Measurements from ENCODE around the gene BACH1.

BACH1 gene

DNA sequence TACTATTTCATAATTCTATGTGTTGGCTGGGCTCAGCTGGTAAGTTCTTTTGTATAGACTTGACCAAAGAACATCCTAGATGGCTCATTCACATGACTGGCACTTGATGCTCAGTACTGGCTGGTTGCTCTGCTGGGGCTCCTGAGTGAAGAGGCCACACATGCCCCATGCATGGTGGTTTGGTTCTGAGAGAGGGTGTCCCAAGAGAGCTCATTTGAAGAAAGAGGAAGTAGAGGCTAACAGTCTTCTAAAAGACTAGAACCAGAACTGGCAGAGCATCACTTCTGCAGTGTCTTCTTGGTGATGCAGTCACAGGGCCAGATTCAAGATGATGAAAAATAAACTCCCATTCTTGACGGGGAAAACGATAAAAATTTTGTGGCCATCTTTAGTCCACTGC lies 5.2 kb upstream of the BACH1 start:
- no peak for DNase-seq (ENCODE audit: low spot score)

GRCh38 chr21:29295066-29295650 lies 3.6 kb upstream of the BACH1 start:
- peak; percentile 61 for DNase-seq (ENCODE audit: low spot score)

DNA sequence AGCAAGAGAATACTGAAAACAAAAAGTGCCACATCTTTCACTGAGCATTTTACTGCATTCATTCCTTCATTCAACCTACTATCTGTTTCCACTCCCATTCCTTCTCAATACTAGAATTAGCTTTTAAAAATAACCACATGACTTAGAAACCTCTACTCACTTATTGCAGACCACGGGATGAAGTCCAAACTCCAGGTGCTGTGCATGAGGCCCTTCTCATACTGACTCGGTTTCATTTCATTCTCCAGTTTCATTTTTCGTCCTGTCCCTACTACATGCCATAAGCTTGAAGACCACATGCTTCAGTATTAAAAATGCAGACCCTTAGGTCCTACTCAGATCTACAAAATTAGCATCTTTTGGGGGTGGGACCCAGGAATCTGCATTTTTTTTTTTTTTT lies 2.3 kb upstream of the BACH1 start:
- DNase-seq (ENCODE audit: low spot score) = no peak

- no peak for DNase-seq (ENCODE audit: low spot score)
These were observed 1.0 kb upstream of the BACH1 start for GRCh38 chr21:29297483-29298347.

- DNase-seq (ENCODE audit: low spot score) = peak; percentile 45
These were observed 559 bp downstream of the BACH1 start for GRCh38 chr21:29299046-29299915.

GRCh38 chr21:29299916-29300806 lies 1.4 kb downstream of the BACH1 start:
- DNase-seq (ENCODE audit: low spot score) = peak; percentile 45

DNA sequence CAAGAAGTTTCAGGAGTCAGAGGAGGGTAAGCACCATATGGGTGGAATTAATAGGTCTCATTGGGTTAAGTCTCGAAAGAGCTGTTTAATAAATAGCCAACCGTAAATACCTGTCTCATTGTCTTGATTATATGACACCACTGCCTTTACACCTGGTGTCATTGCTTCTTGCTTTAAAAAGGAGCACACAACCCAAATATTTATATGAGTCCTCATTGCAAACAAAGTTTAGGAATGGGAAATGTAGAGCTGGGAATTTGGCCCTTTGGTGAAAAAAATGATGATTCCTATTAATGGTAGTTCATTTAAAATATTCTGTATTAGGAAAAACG lies 2.1 kb downstream of the BACH1 start:
- DNase-seq (ENCODE audit: low spot score) = no peak

DNA sequence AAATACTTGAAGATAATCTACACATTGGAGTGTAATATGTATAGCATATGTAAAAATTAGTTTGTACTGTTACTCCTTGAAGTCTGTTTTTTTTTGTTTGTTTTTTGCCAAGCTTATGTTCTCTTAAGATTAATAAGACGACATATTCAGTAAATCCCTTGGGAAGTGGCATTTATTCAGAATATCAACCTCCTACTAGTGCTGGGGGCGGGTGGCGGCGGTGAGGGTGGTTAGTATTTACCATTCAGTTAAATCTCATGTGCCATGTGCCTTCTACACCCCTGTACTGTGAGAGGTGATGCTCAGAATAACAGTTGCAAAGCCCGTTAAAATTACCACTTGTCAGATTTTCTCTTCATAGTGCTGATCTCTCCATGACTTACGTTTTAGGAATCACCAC lies 3.0 kb downstream of the BACH1 start:
- no peak for DNase-seq (ENCODE audit: low spot score)

DNA sequence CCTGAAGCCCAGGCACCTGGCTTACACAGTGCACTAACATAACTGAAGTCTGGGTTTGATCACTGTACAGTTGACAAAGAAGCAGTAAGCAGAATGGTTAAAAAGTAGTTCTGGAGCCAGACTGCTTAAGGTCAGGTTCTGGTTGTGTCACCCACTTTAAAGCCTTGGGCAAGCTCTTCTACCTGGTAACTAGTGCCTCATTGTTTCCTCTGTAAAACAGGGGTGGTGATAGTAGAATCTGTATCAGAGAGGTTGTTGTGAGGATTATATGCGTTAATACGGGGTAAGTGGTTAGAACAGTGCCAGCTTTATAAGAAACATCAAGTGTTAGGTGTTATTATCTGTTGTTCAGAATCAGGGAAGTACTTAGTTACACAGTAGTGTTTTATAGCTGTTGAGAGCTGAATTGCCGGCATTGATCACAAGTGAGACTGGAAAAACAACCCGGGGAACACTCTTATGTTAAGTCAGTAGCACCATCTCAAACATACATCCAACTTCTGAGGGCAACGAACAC lies 3.7 kb downstream of the BACH1 start:
- no peak for DNase-seq (ENCODE audit: low spot score)

GRCh38 chr21:29303288-29303687 lies 4.6 kb downstream of the BACH1 start:
- DNase-seq (ENCODE audit: low spot score) = no peak

DNA sequence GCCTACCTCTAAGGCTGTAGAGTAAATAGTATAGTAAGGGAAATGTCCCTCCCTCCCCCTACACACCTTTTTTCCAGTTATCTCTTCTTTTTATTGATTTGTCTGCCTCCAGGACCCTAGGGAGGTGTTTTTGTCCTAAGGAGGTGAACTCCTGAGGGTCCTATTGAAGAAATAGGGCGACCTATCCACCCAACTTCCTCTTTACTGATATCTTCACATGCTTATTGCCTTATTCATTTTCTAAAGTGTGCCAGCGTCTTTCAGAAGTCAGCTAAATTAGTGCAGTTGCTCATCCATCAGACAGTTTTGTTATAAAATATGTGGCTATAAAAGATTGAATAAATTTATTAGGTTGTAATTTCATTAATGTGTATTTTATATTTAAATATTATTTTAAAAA lies 5.9 kb downstream of the BACH1 start:
- no peak for DNase-seq (ENCODE audit: low spot score)

GRCh38 chr21:29305068-29305467 lies 6.3 kb downstream of the BACH1 start:
- no peak for DNase-seq (ENCODE audit: low spot score)

- no peak for DNase-seq (ENCODE audit: low spot score)
These were observed 6.8 kb downstream of the BACH1 start for GRCh38 chr21:29305561-29305960.

DNA sequence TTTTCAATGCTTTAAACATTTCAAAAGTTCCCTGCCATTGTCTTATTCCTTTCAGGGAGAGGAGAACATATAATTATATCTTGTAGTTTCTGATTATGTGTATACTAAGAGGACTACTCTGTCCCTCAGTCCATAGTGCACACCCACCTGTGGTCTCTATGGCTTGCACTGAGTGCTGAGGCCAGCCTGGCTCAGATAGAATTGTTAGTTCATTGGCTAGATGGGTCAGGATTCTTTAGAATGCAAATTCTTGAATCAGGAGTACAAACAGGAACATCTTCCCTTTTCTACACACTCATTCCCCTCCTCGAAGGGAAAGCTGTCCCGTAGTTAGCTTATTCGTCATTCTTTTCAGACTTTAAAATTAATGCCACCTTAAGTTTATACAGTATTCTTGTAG lies 8.2 kb downstream of the BACH1 start:
- no peak for DNase-seq (ENCODE audit: low spot score)

GRCh38 chr21:29307718-29308455 lies 9.2 kb downstream of the BACH1 start:
- no peak for DNase-seq (ENCODE audit: low spot score)

- no peak for DNase-seq (ENCODE audit: low spot score)
These were observed 9.7 kb downstream of the BACH1 start for GRCh38 chr21:29308456-29308783.

GRCh38 chr21:29309703-29310102 lies 11.0 kb downstream of the BACH1 start:
- no peak for DNase-seq (ENCODE audit: low spot score)

GRCh38 chr21:29311802-29312201 lies 13.1 kb downstream of the BACH1 start:
- no peak for DNase-seq (ENCODE audit: low spot score)

- DNase-seq (ENCODE audit: low spot score) = no peak
These were observed 14.3 kb downstream of the BACH1 start for GRCh38 chr21:29312981-29313380.

DNA sequence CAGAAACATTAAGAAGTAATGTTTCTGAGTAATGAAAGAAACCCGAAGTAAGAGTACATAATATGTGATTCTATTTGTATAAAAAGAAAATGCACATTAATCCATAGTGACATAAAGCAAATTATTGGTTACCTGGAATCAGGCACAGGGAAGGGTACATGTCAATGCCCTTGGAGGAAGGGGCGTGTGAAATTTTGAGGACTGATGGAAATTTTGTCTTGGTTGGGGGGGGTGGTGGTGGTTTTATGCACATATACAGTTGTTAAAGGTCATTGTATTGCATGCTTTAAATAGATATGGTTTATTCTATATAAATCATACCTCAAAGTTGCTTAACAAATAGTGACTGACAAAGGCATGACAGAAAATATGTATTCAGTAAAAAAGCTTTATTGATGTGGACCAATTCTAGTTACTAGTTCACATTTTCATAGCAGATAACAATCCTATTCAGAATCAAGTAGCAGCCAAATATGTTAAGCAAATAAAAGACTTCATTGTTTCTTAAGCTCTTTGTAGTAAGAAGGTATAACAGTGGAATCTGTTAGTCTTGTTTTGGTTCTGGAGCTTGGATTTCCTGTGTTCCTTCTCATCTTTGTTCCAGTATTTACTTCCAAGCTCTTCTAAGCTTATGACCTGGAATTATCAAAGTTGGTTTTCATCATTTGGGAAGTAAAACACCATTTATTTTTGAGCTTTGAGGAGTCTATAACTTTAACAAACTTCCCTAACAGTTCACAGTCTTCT lies 15.1 kb downstream of the BACH1 start:
- no peak for DNase-seq (ENCODE audit: low spot score)
